ENCODE results near the gene NTRK3.

DNA sequence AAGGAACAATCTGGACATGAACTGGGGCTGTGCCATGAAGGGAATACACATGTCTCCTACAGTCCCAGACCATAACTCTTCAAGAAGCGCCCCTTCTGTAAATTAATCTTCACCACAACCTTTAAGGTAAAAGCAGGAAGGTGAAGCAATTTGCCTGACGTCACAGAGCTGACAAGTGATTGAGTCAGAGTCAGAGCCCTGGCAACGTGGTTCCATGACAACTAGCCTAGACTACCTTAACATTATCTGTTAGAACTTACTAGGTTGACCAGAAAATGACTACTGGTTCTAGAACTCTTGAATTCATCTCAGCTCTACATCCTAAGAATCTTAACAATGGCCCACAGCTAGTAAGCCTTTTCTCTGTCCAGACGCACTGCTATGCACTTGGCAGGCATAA lies 124.6 kb downstream of the NTRK3 start:
- TF ChIP-seq ZNF232 (CRISPR knock-in tag; IDR thresholded peaks at IDR 0.05; ENCODE audit: borderline replicate concordance) (no peak), ATF7-NPFF (CRISPR knock-in tag; IDR thresholded peaks at IDR 0.05; ENCODE audit: low read depth) (no peak), ZNF841 (CRISPR knock-in tag; IDR thresholded peaks at IDR 0.05; ENCODE audit: borderline replicate concordance) (no peak), POLR2A (IDR thresholded peaks at IDR 0.05; ENCODE audit: insufficient read depth in 1 of 2, low read depth in 2 of 2, low read length in 2 of 2) (no peak), PAX8 (CRISPR knock-in tag; IDR thresholded peaks at IDR 0.05; ENCODE audit: borderline replicate concordance) (no peak)
- TF ChIP-seq, protein P1, sequence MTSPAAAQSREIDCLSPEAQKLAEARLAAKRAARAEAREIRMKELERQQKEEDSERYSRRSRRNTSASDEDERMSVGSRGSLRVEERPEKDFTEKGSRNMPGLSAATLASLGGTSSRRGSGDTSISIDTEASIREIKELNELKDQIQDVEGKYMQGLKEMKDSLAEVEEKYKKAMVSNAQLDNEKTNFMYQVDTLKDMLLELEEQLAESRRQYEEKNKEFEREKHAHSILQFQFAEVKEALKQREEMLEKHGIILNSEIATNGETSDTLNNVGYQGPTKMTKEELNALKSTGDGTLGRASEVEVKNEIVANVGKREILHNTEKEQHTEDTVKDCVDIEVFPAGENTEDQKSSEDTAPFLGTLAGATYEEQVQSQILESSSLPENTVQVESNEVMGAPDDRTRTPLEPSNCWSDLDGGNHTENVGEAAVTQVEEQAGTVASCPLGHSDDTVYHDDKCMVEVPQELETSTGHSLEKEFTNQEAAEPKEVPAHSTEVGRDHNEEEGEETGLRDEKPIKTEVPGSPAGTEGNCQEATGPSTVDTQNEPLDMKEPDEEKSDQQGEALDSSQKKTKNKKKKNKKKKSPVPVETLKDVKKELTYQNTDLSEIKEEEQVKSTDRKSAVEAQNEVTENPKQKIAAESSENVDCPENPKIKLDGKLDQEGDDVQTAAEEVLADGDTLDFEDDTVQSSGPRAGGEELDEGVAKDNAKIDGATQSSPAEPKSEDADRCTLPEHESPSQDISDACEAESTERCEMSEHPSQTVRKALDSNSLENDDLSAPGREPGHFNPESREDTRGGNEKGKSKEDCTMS (CRISPR knock-in tag; conservative IDR thresholded peaks at IDR 0.05), result no peak
